IPS-NIHi7 (cell line): ENCODE data around the gene ZNF691.
"Not testable (repeated sequence)": the region's sequence is repeated elsewhere in the genome, so short reads cannot be mapped to it uniquely, and the experiment has no call there.

Experiments
- DNase-seq: peaks from one replicate; pipeline ENCODE4 v3.0.0; 2012; ENCODE audit warnings: mixed read lengths; ENCODE audit errors: extremely low spot score

Gene ZNF691

DNA sequence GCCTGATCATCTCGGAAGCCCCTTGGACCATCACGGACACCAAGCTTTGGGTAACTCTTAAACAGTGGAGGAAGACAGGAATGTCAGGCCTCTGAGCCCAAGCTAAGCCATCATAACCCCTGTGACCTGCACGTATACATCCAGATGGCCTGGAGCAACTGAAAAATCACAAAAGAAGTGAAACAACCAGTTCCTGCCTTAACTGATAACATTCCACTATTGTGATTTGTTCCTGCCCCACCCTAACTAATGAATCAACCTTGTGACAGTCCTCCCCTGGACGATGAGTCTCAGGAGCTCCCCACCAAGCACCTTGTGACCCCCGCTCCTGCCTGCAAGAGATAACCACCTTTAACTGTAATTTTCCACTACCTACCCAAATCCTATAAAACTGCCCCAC is 13.0 kb downstream of the ZNF691 start:
- DNase-seq: not testable (repeated sequence)

DNA sequence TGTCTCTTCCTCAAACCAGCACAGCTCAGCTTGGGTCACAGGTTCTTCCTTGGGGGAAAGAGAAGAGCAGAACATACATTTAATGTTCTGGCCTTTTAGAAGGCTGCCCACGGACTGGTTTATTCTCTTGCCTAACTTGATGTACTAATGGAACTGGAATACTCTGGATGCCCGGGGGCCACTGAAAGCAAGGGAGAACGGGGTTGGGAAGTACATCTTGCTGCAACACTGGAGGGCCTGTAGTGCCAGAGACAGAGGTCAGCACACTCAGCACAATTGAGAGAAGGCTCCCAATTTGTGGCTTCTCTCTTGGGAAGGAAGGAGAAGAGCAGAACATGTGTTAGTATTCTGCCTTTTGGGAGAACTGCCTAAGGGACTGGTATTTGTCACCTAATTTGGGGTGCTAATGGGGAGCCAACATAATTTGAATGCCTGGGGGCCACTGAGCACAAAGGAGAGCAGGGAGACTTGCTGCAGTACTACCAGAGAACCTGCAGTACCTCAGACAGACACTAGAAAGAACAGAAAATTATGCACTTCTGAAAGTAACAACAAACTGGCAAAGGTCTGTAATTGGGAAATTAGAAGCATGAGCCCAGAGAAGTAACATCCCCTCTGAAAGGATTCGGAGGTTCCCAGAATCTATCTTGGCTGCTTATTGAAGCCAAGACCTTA is 14.1 kb downstream of the ZNF691 start:
- no peak for DNase-seq

DNA sequence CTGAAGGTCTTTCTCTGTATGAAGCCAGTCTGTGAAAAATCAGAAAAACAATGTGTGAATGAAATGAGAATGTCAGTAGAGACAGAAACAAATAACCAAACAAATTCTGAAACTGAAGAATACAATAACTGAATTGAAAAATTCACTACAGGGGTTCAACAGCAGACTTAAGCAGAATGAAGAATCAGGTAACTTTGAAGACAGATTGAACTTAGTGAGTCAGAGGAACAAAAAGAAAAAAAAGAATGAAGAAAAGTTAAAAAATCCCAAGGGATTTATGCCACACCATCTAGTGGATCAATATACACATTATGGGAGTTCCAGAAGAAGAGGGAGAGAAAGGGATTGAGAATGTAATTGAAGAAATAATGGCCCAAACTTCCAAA is 14.6 kb downstream of the ZNF691 start:
- DNase-seq: no peak

GRCh38 chr1:42866549-42866948 is 20.1 kb downstream of the ZNF691 start:
- no peak for DNase-seq

GRCh38 chr1:42868466-42868865 is 22.1 kb downstream of the ZNF691 start:
- not testable (repeated sequence) for DNase-seq

- DNase-seq: not testable (repeated sequence)
Measured at GRCh38 chr1:42869254-42869653, 22.8 kb downstream of the ZNF691 start.

- DNase-seq: not testable (repeated sequence)
Measured at GRCh38 chr1:42869751-42870150, 23.3 kb downstream of the ZNF691 start.

- not testable (repeated sequence) for DNase-seq
Measured at GRCh38 chr1:42873108-42873507, 26.7 kb downstream of the ZNF691 start.

GRCh38 chr1:42873670-42874069 is 27.3 kb downstream of the ZNF691 start:
- DNase-seq: no peak

DNA sequence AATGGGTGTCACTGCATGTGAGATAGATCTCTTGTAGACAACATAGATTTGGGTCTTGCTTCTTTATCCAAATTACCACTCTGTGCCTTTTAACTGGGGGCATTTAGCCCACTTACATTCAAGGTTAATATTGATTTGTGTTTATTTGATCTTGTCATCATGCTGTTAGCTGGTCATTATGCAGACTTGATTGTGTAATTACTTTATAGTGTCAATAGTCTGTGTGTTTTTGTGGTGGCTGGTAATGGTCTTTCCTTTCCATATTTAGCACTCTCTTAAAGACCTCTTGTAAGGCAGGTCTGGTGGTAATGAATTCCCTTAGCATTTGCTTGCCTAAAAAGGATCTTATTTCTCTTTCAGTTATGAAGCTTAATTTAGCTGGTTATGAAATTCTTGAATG is 29.6 kb downstream of the ZNF691 start:
- no peak for DNase-seq

GRCh38 chr1:42877380-42877779 is 31.0 kb downstream of the ZNF691 start:
- no peak for DNase-seq

GRCh38 chr1:42880384-42880783 is 34.0 kb downstream of the ZNF691 start:
- no peak for DNase-seq

DNA sequence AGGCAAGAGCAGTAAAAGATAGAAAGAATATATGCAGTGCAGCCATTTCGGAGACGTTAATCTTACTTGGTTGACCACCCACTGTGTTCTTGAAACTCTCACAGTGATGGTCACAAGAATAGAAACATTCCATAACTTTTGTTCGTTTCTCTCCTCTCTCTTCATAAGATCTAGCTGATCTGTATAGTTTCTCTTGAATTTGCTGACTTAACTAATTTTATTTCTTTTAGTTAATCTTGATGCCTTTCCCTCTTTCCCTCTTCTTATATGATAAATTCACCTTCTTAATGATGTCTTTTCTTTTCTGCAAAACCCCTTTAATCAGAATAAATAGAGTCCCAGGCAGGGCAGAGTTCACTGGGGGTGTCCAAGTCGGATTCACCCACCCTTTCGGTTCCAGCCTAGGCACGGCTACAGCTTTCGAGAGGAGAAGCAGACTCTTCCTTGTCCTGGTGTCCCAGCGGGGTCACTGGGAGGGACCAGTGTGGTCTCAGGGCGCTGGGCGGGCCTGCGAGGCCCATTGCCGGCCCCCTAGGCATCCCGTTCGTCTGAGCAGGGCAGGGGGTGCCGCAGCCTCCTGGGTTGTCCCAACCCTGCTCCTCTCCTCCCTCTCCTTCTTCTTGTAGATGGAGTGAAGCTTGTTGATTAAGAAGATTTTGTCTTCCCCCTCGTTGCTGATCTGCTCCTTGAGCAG is 39.8 kb downstream of the ZNF691 start:
- no peak for DNase-seq

DNA sequence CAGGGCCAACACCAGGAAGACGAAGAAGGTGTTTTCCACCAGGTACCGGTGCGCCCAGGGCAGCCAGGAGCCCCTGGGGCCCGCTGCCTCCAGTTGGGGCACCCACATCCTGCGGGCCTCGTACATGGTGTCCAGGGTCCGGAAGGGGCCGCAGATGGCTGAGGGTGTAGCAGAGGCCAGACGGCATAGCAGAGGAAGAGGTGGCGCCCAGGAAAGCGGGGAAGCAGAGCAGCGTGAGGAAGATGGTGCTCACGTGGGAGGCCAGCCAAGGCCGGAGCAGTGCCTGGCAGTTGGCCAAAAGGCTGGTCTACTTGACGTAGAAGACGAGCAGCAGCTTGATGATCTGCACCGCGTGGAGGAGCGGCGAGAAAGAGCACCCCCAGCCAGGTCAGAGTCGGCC is 40.4 kb downstream of the ZNF691 start:
- DNase-seq: no peak

- no peak for DNase-seq
Measured at GRCh38 chr1:42887366-42887765, 41.0 kb downstream of the ZNF691 start.

GRCh38 chr1:42888013-42888633 is 41.7 kb downstream of the ZNF691 start:
- no peak for DNase-seq

- no peak for DNase-seq
Measured at GRCh38 chr1:42889264-42889663, 42.9 kb downstream of the ZNF691 start.

DNA sequence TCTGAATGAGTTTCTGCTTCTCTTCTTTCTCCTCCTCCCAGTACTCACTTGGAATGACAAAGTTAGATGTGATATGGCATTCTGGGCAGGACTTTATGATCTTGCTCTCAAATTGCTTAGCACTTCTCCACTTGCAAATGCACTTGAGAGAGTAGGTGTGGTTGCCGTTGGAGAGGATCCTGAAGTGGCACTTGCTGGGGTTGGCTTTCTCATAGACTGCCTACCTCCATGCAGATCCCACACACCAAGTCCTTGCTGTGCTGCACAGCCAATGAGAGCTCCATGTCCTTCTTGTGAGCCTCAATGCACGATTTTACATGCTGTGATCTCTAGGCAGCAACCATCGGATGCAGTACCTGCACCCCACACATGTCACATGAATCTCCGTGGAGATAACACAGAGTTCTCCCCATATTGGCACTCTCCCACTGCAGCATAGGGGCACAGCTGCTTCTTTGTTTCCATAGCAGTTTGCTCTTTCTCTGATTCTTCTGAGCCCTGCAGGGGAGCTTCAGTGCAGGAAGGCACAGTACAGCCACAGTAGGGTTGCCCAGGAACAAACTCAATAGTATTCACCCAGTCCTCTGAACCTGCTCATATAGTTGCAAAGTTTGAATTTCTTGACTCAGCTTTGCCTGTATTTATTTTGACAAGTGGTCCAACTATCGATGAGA is 45.2 kb downstream of the ZNF691 start:
- no peak for DNase-seq

- DNase-seq: not testable (repeated sequence)
Measured at GRCh38 chr1:42899960-42900359, 53.5 kb downstream of the ZNF691 start.
